Measurements from ENCODE around the gene TNKS1BP1. TPM values are rescaled to one million over a fixed set of nuclear protein-coding genes. Genes with fewer than 3 reads are reported as not detected.

The TNKS1BP1 gene
- total RNA-seq, 4 donors from 2014 or later: 241 to 276 (median 272) TPM

DNA sequence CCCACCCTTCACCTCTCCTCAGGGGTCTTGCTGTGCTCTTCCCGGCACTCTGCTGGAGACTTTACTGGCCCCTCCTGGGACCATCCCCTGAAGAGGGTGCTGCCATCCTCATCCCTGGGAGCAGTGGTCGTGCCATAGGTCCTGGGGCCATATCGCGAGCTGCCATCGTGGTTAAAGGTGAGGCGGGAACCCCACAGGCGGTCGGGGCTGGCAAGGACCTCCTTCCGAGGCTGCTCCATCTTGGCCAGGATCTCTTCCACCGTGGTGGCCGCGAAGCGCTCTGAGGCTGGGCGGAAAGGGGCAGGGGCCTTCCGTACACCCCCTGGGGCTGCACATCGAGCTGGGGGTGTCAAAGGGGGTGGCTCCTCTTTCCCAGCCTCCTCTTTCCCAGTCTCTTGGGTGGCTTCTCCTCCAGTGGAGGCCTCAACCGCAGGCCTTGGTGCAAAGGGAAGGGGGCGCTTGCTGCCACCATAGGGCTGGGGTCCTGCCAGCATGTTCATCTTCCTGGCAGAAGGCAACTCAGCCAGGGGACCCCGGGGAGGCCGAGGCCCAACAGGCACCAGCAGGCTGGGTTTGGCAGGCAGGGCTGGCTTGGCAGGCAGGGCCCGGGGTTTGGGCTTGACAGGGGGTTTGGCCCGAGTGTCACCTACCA, 4.6 kb downstream of the TNKS1BP1 start:
- Histone ChIP-seq H3K27ac (peak overlapping the region; percentile 100), H3K4me3 (peak overlapping the region; percentile 95), H3K36me3 (peaks cover 45% of the 10 kb centered on the region), H3K9me3 (no peaks in the 10 kb centered on the region), H3K27me3 (no peaks in the 10 kb centered on the region), H3K4me1 (peaks cover 86% of the 10 kb centered on the region)
- WGBS: 55% methylated on average over 13 of the region's 22 CpGs
- DNase-seq (ENCODE audit: low spot score in 2 of 2): no peak
- TF ChIP-seq POLR2AphosphoS5 (IDR thresholded peaks at IDR 0.05): no peak
- TF ChIP-seq, protein P1, sequence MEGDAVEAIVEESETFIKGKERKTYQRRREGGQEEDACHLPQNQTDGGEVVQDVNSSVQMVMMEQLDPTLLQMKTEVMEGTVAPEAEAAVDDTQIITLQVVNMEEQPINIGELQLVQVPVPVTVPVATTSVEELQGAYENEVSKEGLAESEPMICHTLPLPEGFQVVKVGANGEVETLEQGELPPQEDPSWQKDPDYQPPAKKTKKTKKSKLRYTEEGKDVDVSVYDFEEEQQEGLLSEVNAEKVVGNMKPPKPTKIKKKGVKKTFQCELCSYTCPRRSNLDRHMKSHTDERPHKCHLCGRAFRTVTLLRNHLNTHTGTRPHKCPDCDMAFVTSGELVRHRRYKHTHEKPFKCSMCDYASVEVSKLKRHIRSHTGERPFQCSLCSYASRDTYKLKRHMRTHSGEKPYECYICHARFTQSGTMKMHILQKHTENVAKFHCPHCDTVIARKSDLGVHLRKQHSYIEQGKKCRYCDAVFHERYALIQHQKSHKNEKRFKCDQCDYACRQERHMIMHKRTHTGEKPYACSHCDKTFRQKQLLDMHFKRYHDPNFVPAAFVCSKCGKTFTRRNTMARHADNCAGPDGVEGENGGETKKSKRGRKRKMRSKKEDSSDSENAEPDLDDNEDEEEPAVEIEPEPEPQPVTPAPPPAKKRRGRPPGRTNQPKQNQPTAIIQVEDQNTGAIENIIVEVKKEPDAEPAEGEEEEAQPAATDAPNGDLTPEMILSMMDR (IDR thresholded peaks at IDR 0.05): no peak
- TF ChIP-seq POLR2A (IDR thresholded peaks at IDR 0.05): no peak
- no peak for TF ChIP-seq EP300 (IDR thresholded peaks at IDR 0.05)

DNA sequence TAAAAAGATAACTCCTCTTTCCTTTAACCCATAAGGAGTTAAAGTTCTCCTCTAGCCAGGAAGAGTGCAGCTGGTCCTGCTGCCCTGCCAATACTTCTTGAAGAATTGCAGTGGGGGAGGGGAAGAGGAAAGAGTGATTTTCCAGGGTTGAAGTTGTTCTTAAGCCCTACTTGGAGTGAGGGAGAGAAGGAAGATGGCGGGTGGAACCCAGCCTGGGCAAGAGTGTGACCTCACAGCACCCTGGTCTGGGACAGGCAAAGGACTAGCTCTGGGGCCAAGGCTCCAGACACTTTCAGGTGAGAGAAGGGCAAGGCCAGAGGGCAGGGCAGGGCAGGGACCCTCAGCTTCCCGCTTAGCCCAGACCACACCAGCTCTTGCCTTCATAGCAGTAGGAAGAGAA, 6.6 kb downstream of the TNKS1BP1 start:
- WGBS: 43% methylated on average over 2 of the region's 2 CpGs
- no peaks in the 10 kb centered on the region for H3K9me3 ChIP-seq
- DNase-seq (ENCODE audit: low spot score in 2 of 2): no peak
- H3K36me3 ChIP-seq: peaks cover 65% of the 10 kb centered on the region
- no peaks in the 10 kb centered on the region for H3K27me3 ChIP-seq
- H3K4me1 ChIP-seq: peaks cover 94% of the 10 kb centered on the region
- H3K4me3 ChIP-seq: peak overlapping the region; percentile 21
- peak overlapping the region; percentile 63 for H3K27ac ChIP-seq
- TF ChIP-seq, protein P1 (IDR thresholded peaks at IDR 0.05): no peak
- TF ChIP-seq EP300 (IDR thresholded peaks at IDR 0.05) (no peak), POLR2AphosphoS5 (IDR thresholded peaks at IDR 0.05) (no peak), POLR2A (IDR thresholded peaks at IDR 0.05) (no peak)

DNA sequence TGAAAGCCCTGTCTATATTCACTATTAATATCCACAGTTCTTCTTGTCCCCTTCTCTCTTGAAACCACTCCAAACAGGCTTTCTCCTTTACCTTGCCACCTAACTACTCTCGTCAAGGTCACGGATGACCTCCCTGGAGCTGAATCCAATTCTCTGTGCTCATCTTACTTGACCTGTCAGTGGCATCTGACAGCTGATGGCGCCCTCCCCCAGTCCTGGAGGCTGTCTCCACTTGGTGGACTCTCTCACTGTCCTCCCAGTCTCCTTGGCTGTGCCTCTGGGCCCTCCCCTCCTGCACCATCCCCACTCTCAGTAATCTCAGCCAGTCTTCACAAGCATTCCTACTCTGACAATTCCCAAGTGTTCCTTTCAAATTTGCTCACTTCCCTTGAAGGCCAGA, 8.7 kb downstream of the TNKS1BP1 start:
- Histone ChIP-seq H3K27me3 (no peaks in the 10 kb centered on the region), H3K36me3 (peaks cover 72% of the 10 kb centered on the region), H3K27ac (no peak overlapping the region), H3K4me1 (peaks cover 95% of the 10 kb centered on the region), H3K9me3 (no peaks in the 10 kb centered on the region), H3K4me3 (no peak overlapping the region)
- DNase-seq (ENCODE audit: low spot score in 2 of 2): no peak
- TF ChIP-seq, protein P1 (IDR thresholded peaks at IDR 0.05): no peak
- TF ChIP-seq POLR2A (IDR thresholded peaks at IDR 0.05): no peak
- TF ChIP-seq POLR2AphosphoS5 (IDR thresholded peaks at IDR 0.05): no peak
- TF ChIP-seq EP300 (IDR thresholded peaks at IDR 0.05): no peak
- WGBS: 71% methylated on average over 3 of the region's 3 CpGs

DNA sequence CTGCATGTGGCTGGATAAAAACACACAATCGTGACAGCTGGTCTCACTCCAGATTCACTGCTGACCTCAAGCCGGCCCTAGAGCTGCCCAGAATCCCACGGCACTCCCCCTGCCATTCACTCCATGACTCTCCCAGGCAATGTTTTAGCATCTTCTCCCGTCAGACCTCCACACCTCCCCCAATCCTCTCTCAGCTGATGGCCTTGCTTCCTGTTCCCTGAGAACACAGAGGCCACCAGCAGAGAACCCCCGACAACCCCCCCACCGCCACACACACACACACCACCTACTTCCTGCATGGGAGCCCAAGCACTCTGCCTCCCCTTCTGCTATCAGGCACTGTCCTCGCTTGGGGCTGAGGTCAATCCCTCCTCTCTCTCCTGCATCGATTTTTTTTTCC, 9.3 kb downstream of the TNKS1BP1 start:
- no peak overlapping the region for H3K4me3 ChIP-seq
- DNase-seq (ENCODE audit: low spot score in 2 of 2): no peak
- peaks cover 95% of the 10 kb centered on the region for H3K4me1 ChIP-seq
- no peaks in the 10 kb centered on the region for H3K9me3 ChIP-seq
- no peaks in the 10 kb centered on the region for H3K27me3 ChIP-seq
- peaks cover 69% of the 10 kb centered on the region for H3K36me3 ChIP-seq
- WGBS: 39% methylated on average over 8 of the region's 8 CpGs
- no peak for TF ChIP-seq POLR2A (IDR thresholded peaks at IDR 0.05)
- TF ChIP-seq, protein P1 (IDR thresholded peaks at IDR 0.05): no peak
- no peak for TF ChIP-seq EP300 (IDR thresholded peaks at IDR 0.05)
- TF ChIP-seq POLR2AphosphoS5 (IDR thresholded peaks at IDR 0.05): no peak
- no peak overlapping the region for H3K27ac ChIP-seq

DNA sequence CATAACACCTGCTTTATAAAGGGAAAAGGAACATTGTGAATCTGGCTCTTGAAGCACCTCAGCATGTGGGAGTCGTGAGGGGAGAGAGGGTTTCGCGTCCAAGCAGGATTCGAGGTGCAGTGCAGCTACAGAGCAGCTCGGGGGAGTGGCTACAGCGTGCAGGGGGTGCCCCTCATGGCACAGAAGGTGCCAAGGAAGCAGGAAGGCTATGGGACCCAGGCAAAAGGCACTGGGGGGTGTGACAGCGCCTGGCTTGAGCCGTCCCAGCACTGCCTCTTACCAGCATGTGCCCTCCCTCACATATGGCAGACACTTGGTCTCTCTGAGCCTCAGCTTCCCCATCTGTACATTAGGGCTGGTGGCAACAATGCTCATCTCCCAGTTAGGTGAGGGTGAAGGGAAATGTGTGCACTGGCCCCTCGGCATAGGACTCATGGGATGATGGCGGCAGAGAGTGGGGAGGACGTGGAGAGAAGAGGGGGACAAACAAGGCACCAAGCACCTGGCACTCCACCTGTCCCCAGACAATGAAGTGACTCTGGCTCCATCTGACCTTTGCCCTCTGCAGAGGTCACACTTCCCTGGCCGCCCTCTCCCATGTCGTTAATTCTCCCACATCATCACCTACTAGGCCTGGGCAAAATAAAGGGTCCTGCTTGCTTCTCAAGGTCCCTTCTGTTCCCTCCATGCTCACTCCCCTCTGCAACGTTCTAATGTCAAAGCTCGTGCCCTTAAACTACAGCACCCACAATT, 10.4 kb downstream of the TNKS1BP1 start:
- no peaks in the 10 kb centered on the region for H3K9me3 ChIP-seq
- no peak overlapping the region for H3K4me3 ChIP-seq
- no peak for TF ChIP-seq EP300 (IDR thresholded peaks at IDR 0.05)
- no peak for TF ChIP-seq POLR2A (IDR thresholded peaks at IDR 0.05)
- TF ChIP-seq, protein P1 (IDR thresholded peaks at IDR 0.05): no peak
- TF ChIP-seq POLR2AphosphoS5 (IDR thresholded peaks at IDR 0.05): no peak
- DNase-seq (ENCODE audit: low spot score in 2 of 2): no peak
- no peak overlapping the region for H3K27ac ChIP-seq
- WGBS: 82% methylated on average over 15 of the region's 15 CpGs
- peaks cover 95% of the 10 kb centered on the region for H3K4me1 ChIP-seq
- H3K36me3 ChIP-seq: peaks cover 72% of the 10 kb centered on the region
- no peaks in the 10 kb centered on the region for H3K27me3 ChIP-seq
